ENCODE data around the gene ZBTB47. TPM values are rescaled to one million over a fixed set of nuclear protein-coding genes. Genes with fewer than 3 reads are reported as not detected.

The ZBTB47 gene
- polyA plus RNA-seq, 1 donor from 2014 or later: 4.8 TPM

GRCh38 chr3:42705058-42705767 lies 51.7 kb downstream of the ZBTB47 start:
- Histone ChIP-seq H4K20me1 (ENCODE audit: insufficient read depth) (no peaks in the 10 kb centered on the region), H3K9me3 (ENCODE audit: low read length) (no peaks in the 10 kb centered on the region), H3K9ac (ENCODE audit: low read length) (no peak overlapping the region), H3K4me2 (ENCODE audit: low read length) (no peak overlapping the region), H3K27ac (ENCODE audit: low read length) (no peak overlapping the region), H3K27me3 (ENCODE audit: insufficient read depth, low read depth, low read length) (no peaks in the 10 kb centered on the region), H3K36me3 (ENCODE audit: insufficient read depth, low read length) (no peaks in the 10 kb centered on the region), H3K4me3 (ENCODE audit: low read length) (no peak overlapping the region), H3F3A (ENCODE audit: insufficient read depth, low read length, poor library complexity, severe bottlenecking) (no peaks in the 10 kb centered on the region), H2AFZ (ENCODE audit: low read depth, low read length) (no peak overlapping the region), H3K79me2 (replicated peaks; ENCODE audit: insufficient read depth, low read length) (no peaks in the 10 kb centered on the region), H3K9me2 (ENCODE audit: insufficient read depth, low read length) (no peaks in the 10 kb centered on the region)
- TF ChIP-seq TAF1 (IDR thresholded peaks at IDR 0.05; ENCODE audit: low read depth): no peak
- TF ChIP-seq RAD21 (conservative IDR thresholded peaks at IDR 0.05): no peak
- TF ChIP-seq REST (IDR thresholded peaks at IDR 0.05; ENCODE audit: borderline replicate concordance): no peak
- TF ChIP-seq EZH2 (IDR thresholded peaks at IDR 0.05; ENCODE audit: borderline replicate concordance, insufficient read depth, low read length, poor library complexity, severe bottlenecking): no peak
- TF ChIP-seq CTCF (IDR thresholded peaks at IDR 0.05; ENCODE audit: poor library complexity, severe bottlenecking): no peak
- no peak for TF ChIP-seq SMC3 (conservative IDR thresholded peaks at IDR 0.05; ENCODE audit: poor library complexity)
- TF ChIP-seq EP300 (conservative IDR thresholded peaks at IDR 0.05; ENCODE audit: poor library complexity, severe bottlenecking): no peak
- TF ChIP-seq POLR2AphosphoS5 (IDR thresholded peaks at IDR 0.05): no peak
- TF ChIP-seq MXI1 (conservative IDR thresholded peaks at IDR 0.05; ENCODE audit: poor library complexity, severe bottlenecking): no peak

GRCh38 chr3:42705962-42706585 lies 52.6 kb downstream of the ZBTB47 start:
- Histone ChIP-seq H3K9ac (ENCODE audit: low read length) (no peak overlapping the region), H3K27ac (ENCODE audit: low read length) (no peak overlapping the region), H3K36me3 (ENCODE audit: insufficient read depth, low read length) (no peaks in the 10 kb centered on the region)

More at GRCh38 chr3:42705962-42706585, 52.6 kb downstream of the ZBTB47 start:
- no peaks in the 10 kb centered on the region for H4K20me1 ChIP-seq (ENCODE audit: insufficient read depth)
- no peak overlapping the region for H2AFZ ChIP-seq (ENCODE audit: low read depth, low read length)
- H3K27me3 ChIP-seq (ENCODE audit: insufficient read depth, low read depth, low read length): no peaks in the 10 kb centered on the region
- H3F3A ChIP-seq (ENCODE audit: insufficient read depth, low read length, poor library complexity, severe bottlenecking): no peaks in the 10 kb centered on the region
- no peaks in the 10 kb centered on the region for H3K9me2 ChIP-seq (ENCODE audit: insufficient read depth, low read length)
- TF ChIP-seq REST (IDR thresholded peaks at IDR 0.05; ENCODE audit: borderline replicate concordance) (no peak), RAD21 (conservative IDR thresholded peaks at IDR 0.05) (no peak), MXI1 (conservative IDR thresholded peaks at IDR 0.05; ENCODE audit: poor library complexity, severe bottlenecking) (no peak), TAF1 (IDR thresholded peaks at IDR 0.05; ENCODE audit: low read depth) (no peak), POLR2AphosphoS5 (IDR thresholded peaks at IDR 0.05) (no peak), EZH2 (IDR thresholded peaks at IDR 0.05; ENCODE audit: borderline replicate concordance, insufficient read depth, low read length, poor library complexity, severe bottlenecking) (no peak), CTCF (IDR thresholded peaks at IDR 0.05; ENCODE audit: poor library complexity, severe bottlenecking) (no peak), EP300 (conservative IDR thresholded peaks at IDR 0.05; ENCODE audit: poor library complexity, severe bottlenecking) (no peak), SMC3 (conservative IDR thresholded peaks at IDR 0.05; ENCODE audit: poor library complexity) (no peak)
- H3K4me3 ChIP-seq (ENCODE audit: low read length): no peak overlapping the region
- no peak overlapping the region for H3K4me2 ChIP-seq (ENCODE audit: low read length)
- no peaks in the 10 kb centered on the region for H3K79me2 ChIP-seq (replicated peaks; ENCODE audit: insufficient read depth, low read length)
- H3K9me3 ChIP-seq (ENCODE audit: low read length): no peaks in the 10 kb centered on the region
